D721Med (cell line): ENCODE data around the gene CLCA1.
"Not testable (repeated sequence)": the region's sequence is repeated elsewhere in the genome, so short reads cannot be mapped to it uniquely, and the experiment has no call there.

ENCODE experiments used
- DNase-seq: peaks from one replicate; pipeline ENCODE4 v3.0.0; 2011; ENCODE audit warnings: low spot score; ENCODE audit not compliant: insufficient read length
- FAIRE-seq: peaks from 2 replicates; lab custom pipeline; 2011; peaks lifted over from hg19 to GRCh38; lab: Jason Lieb, UNC
- CTCF ChIP-seq: IDR thresholded peaks from 2 replicates; pipeline ENCODE4 v1.5.1; 2012; ENCODE audit warnings: mild to moderate bottlenecking, control low read depth; ENCODE audit not compliant: insufficient read depth; ENCODE audit errors: missing control alignments

Gene CLCA1

GRCh38 chr1:86487811-86488141 is 19.0 kb downstream of the CLCA1 start:
- no peak for DNase-seq
- FAIRE-seq = no peak
- TF ChIP-seq CTCF = no peak

GRCh38 chr1:86489242-86489878 is 20.6 kb downstream of the CLCA1 start:
- FAIRE-seq (no peak), DNase-seq (no peak)
- no peak for TF ChIP-seq CTCF

- DNase-seq (no peak), FAIRE-seq (no peak)
- TF ChIP-seq CTCF = no peak
Measured at GRCh38 chr1:86491171-86491950, 22.6 kb downstream of the CLCA1 start.

GRCh38 chr1:86498281-86498680 is 29.6 kb downstream of the CLCA1 start:
- no peak for FAIRE-seq
- no peak for TF ChIP-seq CTCF

GRCh38 chr1:86499987-86500593 is 31.4 kb downstream of the CLCA1 start:
- no peak for FAIRE-seq
- no peak for DNase-seq
- TF ChIP-seq CTCF = peak; percentile 97

More at GRCh38 chr1:86498281-86498680, 29.6 kb downstream of the CLCA1 start:
- no peak for DNase-seq

GRCh38 chr1:86500714-86501113 is 32.0 kb downstream of the CLCA1 start:
- DNase-seq = no peak
- no peak for TF ChIP-seq CTCF
- no peak for FAIRE-seq

GRCh38 chr1:86502125-86502646 is 33.5 kb downstream of the CLCA1 start:
- peak; percentile 30 for TF ChIP-seq CTCF
- FAIRE-seq = peak; percentile 69
- not testable (repeated sequence) for DNase-seq
